Measurements from ENCODE around the gene MGAT3.

MGAT3 gene

DNA sequence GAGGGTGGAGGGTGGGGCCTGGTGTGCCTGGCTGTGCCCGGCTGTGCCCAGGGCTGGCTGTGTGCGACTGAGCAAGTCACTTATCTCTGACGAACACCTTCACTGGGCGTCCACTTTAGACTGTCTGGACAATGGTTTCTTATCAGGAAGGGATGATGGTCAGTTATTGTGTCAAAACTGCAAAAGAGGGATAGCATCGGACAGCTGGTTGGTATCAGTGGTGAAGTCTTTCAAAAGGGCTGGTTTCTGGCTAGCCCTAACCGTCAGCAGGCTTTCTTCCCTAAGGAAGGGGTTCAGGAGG lies 4.1 kb upstream of the MGAT3 start:
- no peak for DNase-seq (ENCODE audit: low read depth)

DNA sequence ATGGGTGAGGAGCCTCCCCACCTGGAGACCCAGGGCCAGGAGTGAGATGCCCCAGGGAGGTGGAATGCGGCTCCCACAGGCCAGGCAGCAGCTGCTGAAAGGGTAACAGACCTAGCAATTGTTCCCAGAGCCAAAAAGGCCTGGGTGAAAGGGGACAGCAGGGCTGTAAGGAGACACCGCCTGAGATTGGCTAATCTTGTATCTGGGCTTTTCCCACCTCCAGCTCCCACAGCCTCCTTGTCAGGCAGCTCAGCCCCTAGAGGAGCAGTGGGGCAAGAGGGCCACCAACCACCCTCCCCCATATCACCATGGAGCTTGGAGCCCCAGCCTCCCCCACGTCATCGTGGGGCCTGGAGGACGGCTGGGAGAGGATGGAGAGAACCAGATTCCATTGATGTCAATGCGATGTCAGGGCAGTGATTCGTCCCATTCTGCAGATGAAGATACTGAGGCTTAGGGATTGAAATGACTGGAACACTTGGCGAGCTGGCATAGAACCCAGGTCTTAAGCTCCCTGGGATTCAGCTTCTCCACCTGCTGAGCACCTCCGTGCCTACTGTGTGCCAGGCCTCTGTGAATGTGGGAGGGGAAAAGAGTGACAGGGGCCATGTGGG lies 2.9 kb upstream of the MGAT3 start:
- DNase-seq (ENCODE audit: low read depth), result no peak

DNA sequence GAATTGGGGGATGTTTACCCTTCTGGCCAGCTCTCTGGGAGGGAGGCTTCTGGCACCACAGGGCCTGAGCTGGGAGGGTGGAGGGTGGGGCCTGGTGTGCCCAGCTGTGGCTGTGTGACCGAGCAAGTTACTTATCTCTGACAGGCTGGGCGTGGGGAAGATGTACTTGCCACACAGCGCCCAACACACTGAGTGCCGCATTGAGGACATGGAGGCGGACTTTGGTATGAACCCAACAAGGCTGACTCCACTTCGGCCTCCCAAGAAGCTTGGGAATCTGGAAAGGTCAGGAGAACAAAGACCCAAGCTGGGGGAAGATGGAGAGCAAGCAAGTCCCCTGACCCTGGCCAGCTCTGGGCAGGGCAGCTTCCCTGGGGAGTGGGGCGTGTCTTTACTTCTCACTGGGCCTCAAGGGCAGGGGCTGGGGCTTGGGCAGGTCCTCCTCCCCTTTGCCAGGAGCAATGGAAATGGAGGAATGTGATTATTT lies 2.4 kb upstream of the MGAT3 start:
- no peak for DNase-seq (ENCODE audit: low read depth)

DNA sequence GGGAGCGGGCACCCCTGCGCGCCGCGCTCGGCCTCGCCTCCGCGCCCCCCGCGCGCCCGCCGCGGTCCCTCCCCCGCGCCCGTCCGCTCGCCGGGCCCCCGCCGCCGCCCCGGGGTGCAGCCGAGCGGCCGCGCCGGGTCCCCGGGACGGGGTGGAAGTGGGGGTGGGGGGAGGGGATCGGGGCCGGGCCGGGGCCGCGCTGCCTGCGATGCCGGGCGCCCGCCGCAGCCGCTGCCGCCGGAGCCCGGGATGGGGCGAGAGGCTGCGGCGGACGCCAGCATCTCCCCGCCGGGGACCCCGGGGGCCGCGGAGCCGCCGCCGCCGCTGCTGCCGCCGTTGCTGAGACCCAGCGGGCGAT lies 365 bp downstream of the MGAT3 start:
- DNase-seq (ENCODE audit: low read depth), result no peak

DNA sequence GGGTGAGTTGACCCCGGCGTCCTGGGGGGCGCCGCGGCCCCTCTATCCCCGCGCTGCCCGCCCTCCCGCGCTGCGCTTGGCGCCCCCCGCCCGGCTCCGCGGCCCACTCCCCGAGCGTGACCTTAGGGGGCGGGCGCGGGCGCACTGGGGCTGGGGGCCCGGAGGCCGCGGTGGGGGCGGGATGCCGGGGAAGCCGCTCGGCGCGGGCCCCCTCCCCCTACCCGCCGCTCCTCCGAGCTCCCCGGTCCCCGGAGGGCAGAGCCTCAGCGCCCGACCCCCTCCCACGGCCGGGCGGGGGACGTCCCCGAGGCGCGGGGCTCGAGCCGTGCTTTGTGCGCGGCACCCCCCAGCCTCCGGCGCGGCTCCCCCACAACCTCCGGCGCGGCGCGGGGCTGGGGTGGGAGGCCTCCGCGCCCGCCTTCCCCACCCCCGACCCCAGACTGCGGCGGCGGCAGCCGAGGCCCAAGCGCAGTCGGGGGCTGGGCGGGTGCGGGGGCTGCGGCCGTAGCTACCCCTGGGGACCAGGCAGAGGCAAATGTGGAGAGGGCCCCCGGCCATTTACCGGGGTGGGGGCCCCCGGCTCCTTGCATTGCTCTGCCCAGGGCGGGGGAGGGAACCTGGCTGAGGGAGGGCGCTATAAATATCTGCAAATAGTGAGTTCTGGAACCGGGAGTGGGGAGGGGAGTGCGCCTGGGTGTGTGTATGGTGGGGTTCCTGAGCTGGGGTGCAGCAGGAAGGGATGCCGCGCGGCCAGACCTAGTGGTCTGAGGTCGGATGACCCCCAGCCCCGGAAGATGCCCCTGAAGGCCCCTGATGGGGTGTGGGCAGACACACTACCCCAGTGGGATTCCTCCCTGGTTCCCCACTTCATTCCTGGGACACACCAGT lies 988 bp downstream of the MGAT3 start:
- no peak for DNase-seq (ENCODE audit: low read depth)

DNA sequence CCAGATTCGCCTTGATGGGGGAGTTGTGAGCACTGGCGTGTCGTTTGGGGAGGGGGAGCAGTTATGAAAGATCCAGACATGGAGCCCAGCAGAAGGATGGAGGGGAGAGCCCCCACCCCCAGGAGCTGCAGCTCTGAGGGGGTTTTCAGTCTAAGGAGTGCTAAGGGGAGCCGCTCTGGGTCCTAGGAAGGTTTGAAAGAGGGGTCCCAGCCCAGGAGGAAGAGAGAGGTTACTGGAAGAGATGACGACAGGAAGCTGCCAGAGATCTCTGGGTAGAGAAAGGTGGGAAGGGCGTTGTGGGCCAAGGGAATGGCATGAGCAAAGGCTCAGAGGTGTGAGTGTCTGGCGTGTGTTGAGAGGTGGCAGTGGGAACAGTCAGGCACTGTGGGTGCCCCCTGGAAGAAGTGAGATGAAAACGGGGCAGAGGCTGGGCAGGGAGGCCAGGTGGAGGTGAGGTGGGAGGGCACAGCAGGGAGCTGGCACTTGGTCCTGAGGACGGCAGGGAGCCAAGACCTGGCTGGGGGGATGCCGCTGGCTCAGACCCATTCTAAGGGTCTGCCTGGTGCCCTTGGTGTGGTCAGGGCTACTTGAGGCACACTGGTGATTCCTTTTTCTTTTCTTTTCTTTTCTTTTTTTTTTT lies 1.8 kb downstream of the MGAT3 start:
- DNase-seq (ENCODE audit: low read depth), result no peak

DNA sequence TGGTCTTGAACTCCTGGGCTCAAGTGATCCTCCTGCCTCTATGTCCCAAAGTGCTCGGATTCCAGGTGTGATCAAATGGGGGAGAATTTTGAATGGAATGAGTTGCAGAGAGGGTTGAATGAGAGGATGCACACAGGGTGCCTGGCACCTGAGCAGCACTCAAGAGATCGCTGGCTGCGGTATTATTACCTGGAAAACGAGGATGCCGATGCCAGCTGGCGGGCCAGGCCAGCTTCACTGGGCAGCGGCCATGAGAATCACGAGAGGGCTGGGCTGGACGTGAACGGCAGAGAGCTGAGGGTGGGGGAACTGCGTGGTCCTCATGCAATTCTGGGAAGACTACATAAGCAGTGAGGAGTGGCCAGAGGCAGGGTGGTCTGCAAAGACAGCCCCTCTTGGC lies 2.9 kb downstream of the MGAT3 start:
- no peak for DNase-seq (ENCODE audit: low read depth)

DNA sequence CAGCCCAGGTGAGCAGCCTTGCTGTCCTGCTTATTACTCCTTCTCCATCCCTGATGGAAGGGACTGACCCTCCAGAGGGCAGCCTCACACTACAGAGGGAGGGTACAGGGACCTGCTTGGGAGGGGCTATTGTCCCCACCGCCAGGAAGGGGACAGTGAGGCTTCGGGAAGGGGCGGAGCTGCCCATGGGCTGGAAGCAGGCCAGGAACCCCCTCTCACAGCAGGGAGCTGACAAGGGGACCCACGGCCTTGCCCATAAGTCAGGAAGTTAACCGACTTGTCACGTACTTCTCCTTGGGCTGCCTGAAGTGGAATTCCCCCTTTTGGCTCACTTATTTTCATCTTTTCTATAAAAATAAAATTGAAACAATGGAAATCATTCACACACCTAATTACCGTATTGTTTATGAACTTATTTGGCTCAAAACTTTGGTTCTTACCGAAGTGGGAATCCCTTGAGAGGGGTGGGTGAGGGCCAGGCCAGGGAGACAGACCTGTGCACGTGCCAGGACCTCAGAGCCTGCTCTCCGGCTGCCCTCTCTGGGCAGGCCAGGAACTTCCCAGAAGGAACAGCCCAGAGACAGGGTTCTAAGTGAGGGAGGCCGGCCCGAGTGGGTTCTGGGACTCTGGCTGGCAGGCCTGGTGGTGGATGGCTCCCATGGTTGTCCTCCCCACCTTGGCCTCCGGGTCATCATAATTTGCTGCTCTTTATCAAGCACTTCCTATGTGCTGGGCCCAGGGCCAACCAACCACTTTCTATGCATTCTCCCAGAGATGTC lies 5.8 kb downstream of the MGAT3 start:
- DNase-seq (ENCODE audit: low read depth), result no peak

DNA sequence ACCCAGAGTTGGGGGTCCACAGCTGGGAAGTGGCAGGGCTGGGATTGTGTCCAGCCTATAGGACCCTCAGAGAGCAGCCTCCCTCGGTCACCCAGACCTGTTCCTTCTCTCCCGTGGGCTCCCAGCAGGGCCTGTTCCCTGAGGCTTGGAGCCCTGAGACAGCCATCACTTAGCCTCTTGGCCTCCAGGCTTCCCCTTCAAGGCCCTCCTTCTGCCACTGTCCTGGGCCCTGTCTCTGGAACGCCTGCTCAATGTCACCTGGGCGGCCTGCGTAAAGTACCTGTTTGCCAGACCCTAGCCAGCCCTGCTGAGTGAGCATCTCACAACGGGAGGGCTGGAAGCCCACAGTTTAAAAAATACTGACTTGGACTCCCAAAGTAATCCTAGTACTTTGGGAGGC lies 6.5 kb downstream of the MGAT3 start:
- no peak for DNase-seq (ENCODE audit: low read depth)

DNA sequence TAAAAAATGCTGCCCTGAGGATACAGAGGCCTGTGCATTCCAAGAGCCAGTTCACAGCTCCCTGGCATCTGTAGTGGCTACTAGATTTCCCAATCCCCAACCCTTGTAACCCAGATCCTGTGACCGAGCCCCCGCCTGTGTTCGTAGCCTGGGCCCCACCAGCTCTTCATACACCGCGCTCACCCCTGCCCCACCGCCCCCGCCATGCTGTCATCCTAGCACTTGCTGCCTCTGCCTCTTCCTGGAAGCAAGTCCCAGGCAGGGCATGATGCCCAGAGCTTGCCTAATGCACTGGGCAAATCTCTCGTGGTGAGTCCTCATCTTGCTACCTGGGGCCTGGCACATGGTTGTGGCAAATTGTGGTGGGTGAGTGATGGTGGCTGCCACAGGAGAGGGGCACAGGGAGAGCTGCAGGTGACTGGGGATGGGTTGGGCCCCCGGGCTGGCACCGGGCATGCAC lies 7.1 kb downstream of the MGAT3 start:
- no peak for DNase-seq (ENCODE audit: low read depth)

DNA sequence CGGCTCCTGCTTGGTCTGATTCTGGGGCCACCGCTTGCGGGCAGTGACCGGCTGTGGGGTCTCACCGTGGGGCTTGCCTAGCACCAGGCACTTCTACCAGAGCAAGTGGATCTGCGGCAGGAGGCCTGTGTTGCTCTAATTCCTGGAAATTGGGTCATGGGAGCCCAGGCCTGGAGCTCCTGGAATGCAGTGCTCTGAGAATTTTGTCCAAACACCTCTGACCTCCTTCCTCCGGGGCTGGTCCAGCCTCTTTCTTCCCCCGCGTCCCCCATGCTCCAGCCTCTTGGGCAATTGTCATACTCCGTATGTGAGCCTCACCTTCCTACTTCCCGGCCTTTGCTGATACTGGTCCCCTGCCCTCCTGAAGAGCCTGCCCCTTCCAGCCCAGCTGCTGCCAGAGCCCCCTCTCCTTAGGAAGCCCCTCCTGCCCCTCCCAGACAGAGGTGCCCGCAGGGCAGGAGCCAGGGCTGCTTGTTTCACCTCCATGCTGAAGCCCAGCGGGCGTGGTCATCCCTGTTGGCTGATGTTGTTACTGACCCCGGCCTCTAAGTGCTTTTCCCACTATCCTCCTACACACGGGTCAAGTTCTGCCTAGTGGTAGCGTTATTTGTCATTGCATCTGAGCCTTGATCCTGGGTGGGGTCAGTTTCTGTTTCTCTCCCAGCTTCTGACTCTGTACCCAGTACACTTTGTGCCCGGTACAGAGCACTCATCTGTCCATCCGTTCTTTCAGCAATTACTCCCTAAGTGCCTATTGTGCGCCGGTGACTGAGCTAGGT lies 9.6 kb downstream of the MGAT3 start:
- no peak for DNase-seq (ENCODE audit: low read depth)

DNA sequence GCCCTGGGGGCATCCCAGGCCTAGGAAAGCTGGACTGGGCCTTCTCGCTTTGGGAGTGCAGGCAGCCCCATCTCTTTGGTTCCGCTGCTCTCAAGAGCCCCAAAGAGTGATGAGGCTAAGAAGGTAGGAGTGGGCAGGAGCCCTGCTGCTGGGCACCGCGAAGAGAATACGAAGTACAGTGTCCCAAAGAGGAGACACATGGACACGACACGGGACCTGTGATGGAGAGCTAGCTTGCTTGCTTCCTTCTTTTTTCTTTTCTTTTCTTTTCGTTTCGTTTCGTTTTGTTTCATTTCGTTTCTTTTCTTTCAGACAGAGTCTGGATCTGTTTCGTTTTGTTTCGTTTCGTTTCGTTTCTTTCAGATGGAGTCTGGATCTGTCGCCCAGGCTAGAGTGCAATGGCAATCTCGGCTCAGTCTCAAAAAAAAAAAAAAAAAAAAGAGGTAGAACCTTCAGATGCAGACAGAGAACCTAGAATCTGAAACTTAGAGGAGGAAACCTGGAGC lies 10.6 kb downstream of the MGAT3 start:
- DNase-seq (ENCODE audit: low read depth), result no peak

DNA sequence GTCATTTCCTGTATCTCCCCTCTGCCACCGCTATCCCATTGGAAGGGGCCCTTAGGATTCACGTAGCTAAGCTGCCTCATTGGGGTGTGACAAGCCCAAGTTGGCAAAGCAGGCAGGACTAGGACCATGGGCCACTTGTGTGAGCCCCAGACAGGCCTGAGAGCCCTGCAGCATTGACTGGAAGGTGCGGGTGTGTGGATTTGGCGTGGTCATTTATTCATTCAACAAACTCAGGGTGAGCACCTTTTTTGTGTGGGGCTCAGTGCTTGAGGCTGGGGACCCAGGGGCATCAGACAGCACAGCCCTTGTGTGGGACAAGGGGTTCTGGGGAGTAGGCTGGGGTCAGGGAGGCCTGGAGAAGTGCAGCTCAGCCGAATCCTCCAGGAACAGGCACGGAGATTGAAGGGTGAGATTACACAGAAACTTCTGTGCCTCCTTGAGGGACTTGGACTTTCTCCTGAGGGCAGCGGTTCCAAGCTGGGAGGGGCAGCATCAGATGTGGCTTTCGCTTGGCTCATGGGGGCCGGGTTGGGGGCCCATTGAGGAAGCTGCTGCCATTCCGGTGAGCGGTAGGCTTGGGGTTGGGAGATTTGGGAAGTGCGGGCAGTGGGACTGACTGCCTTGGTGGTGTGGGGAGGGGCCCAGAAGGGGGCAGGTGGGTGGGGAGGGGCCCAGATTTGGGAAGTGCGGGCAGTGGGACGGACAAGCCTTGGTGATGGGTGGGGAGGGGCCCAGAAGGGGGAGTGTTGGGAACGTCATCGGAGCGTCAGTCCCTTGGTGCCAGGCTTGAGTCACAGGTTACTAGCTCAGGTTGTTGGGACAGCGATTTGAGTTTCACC lies 11.9 kb downstream of the MGAT3 start:
- no peak for DNase-seq (ENCODE audit: low read depth)

DNA sequence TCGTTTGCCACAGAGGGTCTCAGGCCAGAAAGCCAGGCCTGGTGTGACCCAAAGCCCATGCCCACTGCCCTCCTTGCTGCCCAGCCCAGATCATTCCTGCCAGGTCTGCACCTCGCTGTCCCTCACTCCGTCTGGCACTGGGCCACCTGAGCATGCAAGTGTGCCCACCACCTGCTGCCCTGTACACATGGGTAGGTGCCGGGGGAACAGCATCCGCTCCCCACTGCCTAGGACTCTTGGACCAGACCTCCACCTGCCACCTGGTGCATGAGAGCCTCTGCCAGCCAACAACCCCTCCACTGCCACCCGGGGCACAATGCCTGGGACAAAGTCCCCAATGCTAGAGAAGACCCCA lies 12.5 kb downstream of the MGAT3 start:
- DNase-seq (ENCODE audit: low read depth), result no peak

DNA sequence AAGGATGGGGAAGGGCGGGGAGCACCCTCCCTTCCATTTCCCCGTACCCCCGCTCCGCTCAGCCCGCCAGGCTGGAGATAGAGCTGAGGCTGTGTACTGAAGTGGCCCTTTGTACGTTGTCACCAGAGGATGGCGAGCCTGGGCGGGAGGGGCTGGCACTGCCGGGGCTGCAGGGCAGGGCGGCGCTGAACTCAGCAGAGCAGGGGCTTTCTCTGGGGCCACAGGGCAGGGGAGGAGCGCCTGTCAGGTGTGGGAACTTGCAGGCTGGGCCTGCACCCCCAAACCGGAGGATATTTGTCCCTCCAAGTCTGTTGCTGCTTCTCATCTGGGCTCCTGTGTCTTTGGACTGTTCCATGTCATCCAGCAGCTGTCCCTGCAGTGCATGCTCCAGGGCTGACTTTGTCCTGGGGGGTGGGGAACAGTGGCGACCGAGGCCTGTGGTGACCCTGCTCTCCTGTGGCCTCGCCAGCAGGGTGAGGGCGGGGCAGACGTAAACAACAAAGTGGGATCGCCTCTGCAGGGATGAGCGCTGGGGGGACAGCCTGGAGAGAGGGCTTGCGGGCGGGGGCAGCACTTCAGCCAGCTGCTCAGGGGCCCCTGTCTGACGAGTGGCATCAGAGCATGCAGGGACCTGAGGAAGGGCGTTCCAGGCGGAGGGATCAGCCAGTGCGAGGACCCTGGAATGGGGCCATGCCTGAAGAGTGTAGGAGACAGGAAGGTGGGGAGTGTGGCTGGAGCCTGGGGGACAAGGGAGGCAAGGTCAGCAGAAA lies 13.1 kb downstream of the MGAT3 start:
- DNase-seq (ENCODE audit: low read depth), result no peak

DNA sequence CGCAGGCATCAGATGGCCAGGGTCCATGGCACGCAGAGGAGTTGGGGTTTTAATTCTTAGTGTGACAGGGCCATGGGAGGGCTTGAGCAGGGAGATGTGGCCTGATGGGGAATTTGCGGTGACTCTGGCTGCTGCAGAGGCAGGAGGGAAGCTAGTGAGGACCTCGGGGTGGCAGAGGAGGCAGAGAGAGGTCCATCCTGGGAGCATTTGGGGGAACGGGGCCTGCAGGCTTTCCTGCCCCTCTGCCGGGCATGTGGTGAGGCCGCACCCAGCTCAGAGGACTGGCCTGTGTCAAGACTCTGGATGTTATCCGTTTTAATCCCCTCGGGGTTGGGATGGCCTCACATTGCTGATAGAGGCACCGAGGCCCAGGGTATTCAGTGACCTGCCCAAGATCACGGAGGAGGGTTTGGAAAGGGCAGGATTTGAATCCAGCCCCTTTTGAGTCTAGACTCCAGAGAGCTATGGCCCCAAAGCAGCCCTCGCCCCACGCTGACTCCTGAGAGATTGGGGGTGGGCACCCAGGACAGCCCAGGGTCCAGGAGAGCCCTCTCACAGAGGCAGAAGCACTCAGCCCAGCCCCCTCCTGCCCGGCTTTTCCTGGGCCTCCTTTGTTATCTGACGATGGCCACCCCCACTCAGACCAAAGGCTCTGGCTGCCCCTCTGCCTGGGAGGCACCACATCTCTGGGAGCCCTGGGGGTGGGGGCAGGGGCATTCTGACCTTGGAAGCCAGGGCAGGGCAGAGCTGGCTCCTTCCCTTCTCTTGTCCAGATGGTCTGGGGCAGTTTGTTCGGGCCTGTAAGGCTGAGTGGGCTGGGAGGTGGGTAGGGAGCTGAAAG lies 13.9 kb downstream of the MGAT3 start:
- no peak for DNase-seq (ENCODE audit: low read depth)

DNA sequence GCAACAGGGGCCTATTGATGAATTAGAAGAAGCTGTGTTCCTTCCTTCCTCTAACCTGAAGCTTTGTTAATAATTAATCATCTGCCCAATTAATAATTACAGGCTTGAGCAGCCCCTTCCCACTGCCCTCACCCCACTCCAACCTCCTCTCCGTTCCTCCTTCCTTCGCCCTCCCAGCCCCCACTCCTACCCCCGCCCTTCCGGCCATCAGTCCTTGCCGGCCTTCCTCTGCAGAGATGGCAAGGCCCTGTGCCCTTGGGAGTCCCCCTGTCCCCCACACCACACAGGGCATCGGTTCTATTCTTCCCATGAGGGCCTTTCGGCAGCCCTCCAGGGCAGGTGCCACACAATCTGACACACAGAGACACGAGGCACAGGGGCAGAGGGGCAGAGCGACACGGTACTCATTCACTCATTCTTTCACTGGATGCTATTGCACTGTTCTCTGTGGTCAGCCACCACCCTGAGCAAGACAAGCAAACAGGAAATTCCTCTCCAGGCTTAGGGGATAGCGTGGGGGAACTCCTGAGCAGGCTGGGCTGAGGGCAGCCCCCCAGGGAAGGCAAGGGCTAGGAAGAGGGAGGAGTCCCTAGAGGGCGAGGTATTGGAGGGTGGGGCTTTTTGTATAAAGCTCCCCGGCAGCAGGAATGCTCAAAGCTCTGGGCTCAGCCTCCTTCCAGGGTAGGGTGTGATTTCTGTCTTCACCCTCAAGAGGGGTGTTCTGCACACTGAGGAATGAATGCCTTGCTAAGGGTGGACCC lies 14.7 kb downstream of the MGAT3 start:
- DNase-seq (ENCODE audit: low read depth), result no peak
